Measurements from ENCODE around the gene RAPGEF6.

The RAPGEF6 gene

GRCh38 chr5:131548176-131548575, 86.9 kb downstream of the RAPGEF6 start:
- no peak for DNase-seq

- DNase-seq = no peak
Observed at GRCh38 chr5:131545845-131546244, 89.2 kb downstream of the RAPGEF6 start.

DNA sequence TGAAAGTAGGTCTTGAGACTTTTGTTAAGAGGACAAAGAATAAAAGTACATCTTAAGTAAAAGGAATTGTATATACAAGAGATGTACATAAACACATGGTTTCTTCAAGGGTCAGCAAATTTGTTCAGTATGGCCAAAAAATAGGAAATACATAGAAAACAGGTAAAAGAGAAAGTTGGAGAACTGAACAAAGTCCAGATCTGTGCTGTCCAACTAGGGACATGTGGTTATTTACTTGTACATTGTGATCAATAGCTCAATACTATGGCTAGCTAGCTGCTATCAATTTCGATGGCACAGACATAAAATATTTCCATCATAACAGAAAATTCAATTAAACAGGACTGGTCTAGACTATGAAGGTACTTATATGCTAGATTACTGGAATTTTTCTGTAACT, 92.3 kb downstream of the RAPGEF6 start:
- no peak for DNase-seq

- no peak for DNase-seq
Observed at GRCh38 chr5:131541762-131542161, 93.3 kb downstream of the RAPGEF6 start.

GRCh38 chr5:131541071-131541470, 94.0 kb downstream of the RAPGEF6 start:
- no peak for DNase-seq

- no peak for DNase-seq
Observed at GRCh38 chr5:131539251-131539650, 95.8 kb downstream of the RAPGEF6 start.

DNA sequence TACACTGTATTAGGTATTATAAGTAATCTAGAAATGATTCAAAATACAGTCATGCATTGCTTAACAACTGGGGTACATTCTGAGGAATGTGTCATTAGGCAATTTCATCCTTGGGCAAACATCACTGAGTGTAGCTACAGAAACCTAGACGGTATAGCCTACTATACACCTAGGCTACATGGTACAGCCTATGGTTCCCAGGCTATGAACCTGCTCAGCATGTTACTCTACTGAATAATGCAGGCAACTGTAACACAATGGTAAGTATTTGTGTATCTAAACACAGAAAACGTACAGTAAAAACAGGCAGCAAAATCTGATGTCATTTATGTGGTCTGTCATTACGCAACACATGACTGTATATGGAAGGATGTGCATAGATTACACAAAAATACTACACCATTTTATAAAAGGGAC, 96.8 kb downstream of the RAPGEF6 start:
- DNase-seq = no peak

DNA sequence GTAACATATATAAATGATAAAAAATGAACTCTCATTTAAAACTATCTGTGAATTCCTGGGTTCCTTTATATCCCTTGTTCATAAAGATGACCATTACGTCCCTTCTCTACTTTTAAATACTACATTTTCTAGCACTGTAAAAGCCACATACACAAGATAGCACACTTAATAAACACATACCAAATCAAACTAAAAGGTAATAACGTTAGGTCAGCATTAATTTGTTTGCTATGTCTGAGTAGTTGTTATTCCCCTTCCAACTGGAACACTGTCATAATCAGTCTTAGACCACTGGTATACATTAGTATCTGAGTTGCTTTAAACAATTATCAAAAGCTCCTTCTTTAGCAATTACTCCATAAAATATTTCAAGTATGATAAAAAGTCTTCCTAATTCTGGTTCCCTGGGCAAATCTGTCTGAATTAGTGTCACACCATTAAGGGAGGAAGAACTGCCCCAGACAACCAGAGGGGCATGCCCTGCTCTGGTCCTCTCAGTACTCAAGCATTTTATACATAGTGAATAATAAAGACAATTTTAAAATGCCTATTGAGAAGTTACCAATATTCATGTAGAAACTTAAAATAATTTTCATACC, 98.1 kb downstream of the RAPGEF6 start:
- no peak for DNase-seq

- no peak for DNase-seq
Observed at GRCh38 chr5:131536211-131536826, 98.7 kb downstream of the RAPGEF6 start.

DNA sequence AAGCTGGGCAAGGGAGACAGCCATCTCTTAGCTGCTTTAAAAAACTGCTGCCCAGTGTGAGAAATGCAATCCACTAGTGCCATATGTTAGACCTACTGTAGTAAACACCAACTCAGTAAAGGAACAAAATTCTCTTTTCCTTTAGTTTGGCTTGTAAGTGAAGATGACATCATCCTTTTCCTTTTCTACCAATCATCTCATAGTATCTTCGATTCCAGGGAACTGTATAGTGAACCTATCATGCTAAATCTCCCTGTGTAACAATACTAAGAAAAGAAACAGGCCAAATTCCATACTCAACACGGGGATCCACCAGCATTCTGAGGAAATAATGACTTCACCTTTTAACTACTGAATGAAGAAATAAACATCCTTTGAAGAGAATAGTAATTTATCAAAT, 100.1 kb downstream of the RAPGEF6 start:
- DNase-seq = no peak

- no peak for DNase-seq
Observed at GRCh38 chr5:131533836-131534235, 101.2 kb downstream of the RAPGEF6 start.

DNA sequence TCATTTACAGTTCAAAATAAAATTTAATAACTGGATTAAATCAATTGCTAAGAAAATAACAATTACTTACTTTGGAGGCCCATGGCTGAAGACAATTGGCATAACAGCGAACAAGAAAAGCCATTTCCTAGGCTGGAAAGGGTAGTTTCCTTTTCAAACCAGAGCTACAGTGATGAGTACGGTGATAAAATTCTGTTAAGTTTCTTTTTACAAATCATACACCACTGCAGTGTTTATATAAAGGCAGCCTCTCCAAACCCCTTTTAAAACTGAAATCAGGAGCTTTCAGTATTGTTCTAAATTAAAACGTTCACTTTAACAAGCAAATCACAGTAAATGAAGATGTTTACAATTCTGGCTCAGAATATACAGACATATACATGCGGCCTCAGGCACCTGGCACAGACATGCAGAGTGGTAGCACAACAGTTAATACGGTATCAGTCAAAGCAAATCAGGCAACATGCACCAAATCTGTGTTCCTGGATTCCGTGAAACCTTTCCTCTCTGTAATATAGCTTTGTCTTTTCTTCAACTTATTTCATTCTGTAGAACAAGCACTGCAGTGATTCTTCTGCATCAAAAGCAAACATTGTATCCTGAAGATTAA, 102.9 kb downstream of the RAPGEF6 start:
- peak in 2 of 51 donors; percentile 4 to 70 for DNase-seq

GRCh38 chr5:131530706-131531331, 104.2 kb downstream of the RAPGEF6 start:
- DNase-seq = no peak

DNA sequence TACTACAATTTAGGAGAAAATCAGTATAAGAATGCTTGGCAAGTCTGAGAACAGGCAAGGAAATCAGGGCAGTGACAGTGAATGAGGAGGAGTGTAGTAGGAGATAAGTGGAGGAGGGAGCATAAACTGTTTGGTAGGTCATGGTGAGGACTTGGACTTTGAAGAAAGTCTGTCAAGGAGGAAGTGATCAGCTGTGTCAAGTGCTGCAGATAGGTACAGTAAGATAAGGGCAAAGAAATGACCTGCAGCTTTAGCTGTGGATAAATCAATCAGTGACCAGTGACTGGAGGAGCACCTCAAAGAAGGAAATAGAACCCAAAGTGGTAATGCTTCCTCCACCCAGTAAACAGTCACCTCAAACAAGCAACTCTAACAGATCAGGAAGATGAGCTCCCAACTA, 106.3 kb downstream of the RAPGEF6 start:
- DNase-seq = no peak

DNA sequence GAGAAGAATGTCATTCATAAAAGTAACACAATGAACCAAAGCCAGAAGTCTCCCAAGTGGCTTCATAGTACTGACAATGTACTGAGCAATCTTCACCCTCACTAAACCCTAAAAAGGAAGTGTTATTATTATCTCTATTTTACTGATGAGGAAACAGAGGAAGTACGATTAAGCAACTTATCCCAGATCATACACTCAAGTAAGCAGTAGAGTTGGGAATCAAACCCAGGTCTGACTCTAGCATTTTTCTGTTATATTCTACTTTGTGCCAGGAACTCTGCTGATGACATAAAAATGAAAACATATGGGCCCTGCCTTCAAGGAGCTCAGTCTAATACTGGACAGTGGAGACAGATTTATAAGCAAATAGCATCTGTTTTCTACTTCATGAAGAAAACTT, 109.2 kb downstream of the RAPGEF6 start:
- no peak for DNase-seq

DNA sequence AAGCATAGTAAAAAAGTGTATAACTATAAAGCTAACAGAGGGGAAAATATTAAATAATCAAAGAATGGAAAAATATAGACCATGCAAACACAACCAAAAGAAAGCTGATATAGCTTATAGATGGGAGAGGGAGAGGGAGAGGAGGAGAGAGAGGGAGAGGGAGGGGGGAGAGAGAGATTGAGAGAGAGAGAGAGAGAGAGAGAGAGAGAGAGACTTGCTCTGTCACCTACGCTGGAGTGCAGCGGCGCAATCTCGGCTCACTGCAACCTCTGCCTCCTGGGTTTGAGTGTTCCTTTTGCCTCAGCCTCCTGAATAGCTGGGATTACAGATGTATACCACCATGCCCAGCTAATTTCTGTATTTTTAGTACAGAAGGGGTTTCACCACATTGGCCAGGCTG, 110.6 kb downstream of the RAPGEF6 start:
- DNase-seq = no peak

DNA sequence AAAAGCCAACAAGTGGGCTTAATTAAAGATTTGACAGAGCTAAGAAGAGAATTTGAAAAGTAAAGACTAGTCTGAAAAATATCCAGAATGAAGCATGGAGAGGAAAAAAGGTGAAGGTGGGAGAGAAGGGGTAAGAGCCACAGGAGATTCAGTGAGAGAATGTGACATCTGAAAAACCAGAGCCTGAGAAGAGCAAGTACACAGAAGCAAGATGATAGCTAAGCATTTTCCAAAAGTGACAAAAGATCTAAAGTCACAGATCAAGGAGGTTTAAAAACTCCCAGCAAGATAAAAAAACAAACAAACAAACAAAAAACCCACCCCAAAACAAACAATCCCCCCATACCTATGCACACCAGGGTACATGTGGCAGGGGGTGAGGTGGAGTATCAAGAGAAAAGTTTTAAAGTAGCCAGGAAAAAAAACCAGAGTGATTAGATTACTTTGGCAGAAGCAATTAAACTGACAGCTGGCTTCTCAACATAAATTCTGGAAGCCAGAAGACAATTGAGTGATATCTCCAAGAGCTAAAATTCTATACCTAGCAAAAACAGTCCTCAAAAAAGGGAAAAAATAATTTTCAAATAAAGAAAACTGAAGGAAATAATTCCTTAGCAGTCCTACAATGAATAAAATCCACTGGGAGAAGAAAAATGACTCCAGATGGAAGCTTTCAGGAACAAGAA, 111.4 kb downstream of the RAPGEF6 start:
- DNase-seq = no peak

DNA sequence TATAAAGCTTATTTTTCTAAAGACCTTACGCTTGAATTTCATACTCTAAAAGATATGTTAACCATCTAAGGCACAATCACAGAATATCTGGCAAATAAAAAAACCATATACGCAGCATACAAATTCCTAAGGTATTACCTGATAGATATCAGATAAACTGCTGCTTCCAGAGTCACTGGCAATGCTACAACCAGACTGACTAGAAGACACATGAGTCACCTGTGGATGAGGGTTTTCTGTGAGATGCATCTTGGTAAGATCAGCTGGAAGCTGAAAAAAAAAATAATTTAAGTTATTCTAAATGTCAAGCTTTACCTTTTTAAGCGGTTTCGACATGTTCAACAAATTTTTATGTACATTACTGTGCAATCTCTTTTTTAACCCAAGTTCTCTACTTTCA, 113.8 kb downstream of the RAPGEF6 start:
- no peak for DNase-seq

DNA sequence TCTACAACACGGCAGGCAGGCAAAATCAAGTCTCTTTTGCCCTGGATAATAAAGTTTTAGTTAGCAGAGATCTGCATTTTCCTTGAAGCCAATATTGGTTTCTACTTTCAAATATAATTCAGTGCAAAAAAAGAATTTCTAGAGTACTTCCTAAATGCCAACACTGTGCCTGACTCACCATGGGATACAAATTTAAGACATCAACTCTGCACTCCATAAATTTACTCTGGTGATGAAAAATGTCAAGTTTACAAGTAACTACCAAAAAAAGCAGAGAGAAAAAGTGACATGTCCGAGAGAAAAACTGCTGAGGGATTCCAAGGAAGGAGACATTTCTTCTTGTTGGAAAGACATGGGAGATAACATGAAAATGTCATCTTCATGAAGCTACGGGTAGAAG, 119.7 kb downstream of the RAPGEF6 start:
- DNase-seq = no peak

DNA sequence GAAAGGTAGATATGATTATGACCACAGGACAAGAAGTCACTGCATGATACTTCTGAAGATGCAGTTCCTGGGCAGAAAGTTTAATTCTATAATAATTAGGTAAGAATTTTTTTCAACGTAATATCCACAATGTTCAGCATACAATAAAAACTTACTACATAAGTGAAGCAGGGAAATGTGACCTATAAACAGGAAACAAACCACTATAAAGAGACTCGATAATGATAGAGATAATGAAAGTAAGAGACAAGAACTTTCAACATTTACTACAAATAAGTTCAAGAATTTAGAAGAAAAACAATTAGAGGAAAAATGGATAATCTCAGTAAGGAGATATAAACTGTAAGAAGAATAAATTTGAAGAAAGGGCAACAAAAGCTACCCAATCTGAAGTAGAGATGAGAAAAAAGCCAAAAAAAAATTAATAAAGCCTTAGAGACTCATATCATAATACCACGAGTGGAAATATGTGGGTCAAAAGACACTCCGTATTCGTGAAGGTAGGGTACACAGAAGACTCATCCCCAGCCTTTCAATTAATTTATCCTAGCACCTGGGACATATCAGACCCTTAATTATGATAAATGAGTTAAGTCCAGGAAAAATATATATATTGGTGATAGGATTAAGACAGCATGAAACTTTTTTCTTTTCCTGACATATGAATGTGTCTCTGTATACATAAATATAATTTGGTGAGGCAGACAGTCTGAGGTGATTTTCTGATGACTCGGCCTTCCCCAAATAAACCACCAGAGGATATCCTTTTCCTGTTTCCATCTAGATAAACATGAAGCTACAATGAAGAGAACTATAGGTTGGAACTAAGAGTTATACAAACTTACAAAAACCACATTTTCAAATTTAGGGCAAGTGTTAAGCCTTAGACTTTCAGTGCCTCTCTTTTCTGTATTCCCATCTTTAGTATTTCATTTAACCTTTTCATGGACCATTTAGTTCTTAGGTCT, 120.4 kb downstream of the RAPGEF6 start:
- DNase-seq = no peak

DNA sequence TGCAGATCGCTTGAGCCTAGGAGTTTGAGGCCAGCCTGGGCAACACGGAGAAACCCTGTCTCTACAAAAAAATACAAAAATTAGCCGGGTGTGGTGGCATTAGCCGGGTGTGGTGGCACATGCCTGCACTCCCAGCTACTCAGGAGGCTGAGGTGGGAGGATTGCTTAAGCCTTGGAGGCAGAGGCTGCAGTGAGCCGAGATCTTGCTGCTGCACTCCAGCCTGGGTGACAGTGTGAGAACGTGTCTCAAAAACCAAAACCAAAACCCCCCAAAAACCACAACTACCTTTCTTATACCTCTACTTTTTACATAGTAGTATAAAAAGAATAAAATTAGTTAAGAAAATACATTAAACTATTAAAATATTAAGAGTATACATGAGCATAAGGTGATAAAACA, 121.2 kb downstream of the RAPGEF6 start:
- DNase-seq = no peak
